Measurements from ENCODE around the gene PRKCZ.

PRKCZ gene

DNA sequence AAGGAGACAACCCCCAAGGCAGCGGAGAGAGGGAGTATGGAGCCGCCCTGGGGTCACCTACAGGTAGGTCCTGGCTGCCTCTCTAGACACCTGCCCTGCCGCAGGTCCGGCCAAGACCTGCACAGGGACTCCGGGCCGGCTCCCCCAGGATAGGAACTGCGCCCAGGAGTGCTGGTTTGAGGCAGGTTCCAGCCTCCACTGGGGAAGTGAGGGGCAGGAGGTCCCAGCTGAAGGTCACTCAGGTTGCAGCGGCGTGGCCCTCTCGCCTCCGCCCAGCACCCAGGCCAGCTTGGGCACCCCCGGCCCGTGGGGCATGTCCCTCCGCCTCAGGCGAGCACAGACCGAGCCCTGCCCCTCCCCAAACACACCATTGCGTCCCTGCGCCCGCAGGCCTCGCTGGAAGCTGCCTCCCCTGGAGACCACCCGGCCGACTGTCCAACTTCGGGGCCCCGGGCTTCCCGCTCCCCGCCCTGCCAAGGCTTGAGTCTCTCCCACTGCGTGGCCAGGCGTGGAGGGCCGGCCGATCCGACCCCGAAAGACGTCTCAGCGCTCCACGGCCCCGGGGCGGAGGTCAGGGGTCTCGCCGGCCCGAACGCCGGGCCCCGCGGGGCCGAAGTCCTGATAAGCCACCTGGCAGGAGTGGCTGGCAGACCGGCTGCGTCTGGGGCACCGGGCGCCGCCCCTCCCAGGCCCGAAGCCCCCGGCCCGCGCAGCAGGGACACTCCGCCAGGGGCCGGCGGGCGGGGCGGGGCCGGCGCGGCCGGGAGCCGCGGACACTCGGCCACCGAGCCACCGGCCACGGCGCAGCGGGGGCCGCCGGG, 176.5 kb downstream of the PRKCZ start:
- TF ChIP-seq, protein P1, sequence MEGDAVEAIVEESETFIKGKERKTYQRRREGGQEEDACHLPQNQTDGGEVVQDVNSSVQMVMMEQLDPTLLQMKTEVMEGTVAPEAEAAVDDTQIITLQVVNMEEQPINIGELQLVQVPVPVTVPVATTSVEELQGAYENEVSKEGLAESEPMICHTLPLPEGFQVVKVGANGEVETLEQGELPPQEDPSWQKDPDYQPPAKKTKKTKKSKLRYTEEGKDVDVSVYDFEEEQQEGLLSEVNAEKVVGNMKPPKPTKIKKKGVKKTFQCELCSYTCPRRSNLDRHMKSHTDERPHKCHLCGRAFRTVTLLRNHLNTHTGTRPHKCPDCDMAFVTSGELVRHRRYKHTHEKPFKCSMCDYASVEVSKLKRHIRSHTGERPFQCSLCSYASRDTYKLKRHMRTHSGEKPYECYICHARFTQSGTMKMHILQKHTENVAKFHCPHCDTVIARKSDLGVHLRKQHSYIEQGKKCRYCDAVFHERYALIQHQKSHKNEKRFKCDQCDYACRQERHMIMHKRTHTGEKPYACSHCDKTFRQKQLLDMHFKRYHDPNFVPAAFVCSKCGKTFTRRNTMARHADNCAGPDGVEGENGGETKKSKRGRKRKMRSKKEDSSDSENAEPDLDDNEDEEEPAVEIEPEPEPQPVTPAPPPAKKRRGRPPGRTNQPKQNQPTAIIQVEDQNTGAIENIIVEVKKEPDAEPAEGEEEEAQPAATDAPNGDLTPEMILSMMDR (IDR thresholded peaks at IDR 0.05; ENCODE audit: low read length, missing control alignments) = no peak
- DNase-seq (ENCODE audit: low read depth) = no peak
- peak overlapping the region; percentile 67 for H3K4me3 ChIP-seq (replicated peaks; ENCODE audit: low read depth, low read length)

DNA sequence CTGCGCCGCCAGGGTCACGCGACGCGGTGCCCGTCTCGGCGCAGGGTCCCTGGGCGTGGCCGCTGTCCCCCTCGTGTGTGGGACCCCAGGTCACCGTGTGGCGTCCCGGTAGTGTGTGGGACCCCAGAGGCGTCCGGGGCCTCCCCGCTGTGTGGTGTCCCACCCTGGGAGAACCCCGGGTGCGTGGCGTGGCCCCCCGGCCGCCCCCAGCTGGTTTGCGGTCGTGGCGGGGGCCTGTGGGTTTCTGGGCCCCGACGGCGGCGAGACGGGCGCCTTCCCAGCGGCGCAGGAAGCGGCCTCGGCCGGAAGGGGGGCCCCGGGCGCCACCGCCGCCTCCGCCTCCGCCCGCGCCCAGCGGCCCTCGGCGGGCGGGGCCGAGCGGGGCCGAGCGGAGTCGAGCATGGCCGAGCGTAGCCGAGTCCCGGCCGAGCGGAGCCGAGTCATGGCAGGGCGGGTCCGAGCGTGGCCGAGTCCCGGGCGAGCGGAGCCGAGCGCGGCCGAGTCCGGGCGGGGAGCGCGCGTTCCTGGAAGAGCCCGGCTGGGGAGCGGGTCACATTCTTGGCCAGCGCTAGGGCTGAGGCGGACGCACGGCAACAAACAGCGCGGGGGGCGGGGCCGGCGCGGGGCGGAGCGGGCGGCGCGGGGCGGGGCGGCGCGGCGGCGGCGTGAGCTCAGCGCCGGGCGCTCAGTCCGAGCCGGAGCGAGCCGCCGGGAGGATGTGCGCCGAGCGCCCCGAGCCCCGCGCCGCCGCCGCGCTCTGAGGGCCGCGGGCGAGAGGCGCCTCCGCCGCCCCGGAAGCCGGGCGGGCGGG, 177.3 kb downstream of the PRKCZ start:
- TF ChIP-seq, protein P1 (IDR thresholded peaks at IDR 0.05; ENCODE audit: low read length, missing control alignments) = no peak
- DNase-seq (ENCODE audit: low read depth) = peak; percentile 98
- H3K4me3 ChIP-seq (replicated peaks; ENCODE audit: low read depth, low read length) = peak overlapping the region; percentile 67

DNA sequence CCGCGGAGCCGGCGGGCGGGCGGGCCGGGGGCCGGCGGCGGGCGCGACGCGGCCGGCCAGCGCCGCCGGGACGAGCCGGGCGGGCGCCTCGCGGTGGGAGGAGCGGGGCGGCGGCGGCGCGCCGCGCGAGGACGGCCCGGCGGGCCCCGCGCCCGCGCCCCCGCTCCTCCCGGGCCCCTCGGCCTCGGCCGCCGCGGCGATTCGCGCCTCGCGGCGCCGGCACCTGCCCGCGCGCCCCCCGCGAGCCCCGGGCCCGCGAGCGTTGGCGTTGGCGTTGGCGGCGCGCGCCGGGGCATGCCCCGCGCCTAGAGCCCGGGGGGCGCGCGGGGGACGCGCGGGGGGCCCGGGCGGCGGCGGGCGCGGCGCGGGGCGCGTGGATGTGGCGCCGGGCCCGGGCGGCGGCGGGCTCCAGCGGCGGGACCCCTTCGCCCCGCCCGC, 178.0 kb downstream of the PRKCZ start, which contains the start of gene SKI:
SKI (plus strand) TSS at position 163 of the 438 bp plus-strand sequence. CDS start 448 bp downstream, outside the sequence.
- TF ChIP-seq, protein P1 (IDR thresholded peaks at IDR 0.05; ENCODE audit: low read length, missing control alignments) = no peak
- DNase-seq (ENCODE audit: low read depth) = no peak
- peak within 1 kb of the TSS; percentile 81 for H3K4me3 ChIP-seq (replicated peaks; ENCODE audit: low read depth, low read length)

DNA sequence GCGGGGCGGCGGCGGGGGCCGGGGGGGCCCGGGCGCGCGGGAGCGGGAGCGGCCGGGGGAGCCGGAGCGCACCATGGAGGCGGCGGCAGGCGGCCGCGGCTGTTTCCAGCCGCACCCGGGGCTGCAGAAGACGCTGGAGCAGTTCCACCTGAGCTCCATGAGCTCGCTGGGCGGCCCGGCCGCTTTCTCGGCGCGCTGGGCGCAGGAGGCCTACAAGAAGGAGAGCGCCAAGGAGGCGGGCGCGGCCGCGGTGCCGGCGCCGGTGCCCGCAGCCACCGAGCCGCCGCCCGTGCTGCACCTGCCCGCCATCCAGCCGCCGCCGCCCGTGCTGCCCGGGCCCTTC, 178.5 kb downstream of the PRKCZ start:
- peak; percentile 20 for DNase-seq (ENCODE audit: low read depth)
- H3K4me3 ChIP-seq (replicated peaks; ENCODE audit: low read depth, low read length) = peak overlapping the region; percentile 81
- TF ChIP-seq, protein P1 (IDR thresholded peaks at IDR 0.05; ENCODE audit: low read length, missing control alignments) = no peak

DNA sequence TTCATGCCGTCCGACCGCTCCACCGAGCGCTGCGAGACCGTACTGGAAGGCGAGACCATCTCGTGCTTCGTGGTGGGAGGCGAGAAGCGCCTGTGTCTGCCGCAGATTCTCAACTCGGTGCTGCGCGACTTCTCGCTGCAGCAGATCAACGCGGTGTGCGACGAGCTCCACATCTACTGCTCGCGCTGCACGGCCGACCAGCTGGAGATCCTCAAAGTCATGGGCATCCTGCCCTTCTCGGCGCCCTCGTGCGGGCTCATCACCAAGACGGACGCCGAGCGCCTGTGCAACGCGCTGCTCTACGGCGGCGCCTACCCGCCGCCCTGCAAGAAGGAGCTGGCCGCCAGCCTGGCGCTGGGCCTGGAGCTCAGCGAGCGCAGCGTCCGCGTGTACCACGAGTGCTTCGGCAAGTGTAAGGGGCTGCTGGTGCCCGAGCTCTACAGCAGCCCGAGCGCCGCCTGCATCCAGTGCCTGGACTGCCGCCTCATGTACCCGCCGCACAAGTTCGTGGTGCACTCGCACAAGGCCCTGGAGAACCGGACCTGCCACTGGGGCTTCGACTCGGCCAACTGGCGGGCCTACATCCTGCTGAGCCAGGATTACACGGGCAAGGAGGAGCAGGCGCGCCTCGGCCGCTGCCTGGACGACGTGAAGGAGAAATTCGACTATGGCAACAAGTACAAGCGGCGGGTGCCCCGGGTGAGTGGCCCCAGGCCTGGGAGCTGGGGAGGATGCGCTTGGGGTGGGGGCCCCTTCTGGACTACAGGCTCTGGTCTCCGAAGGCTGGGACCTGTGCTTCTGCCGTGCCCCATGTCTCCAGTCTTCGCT, 179.0 kb downstream of the PRKCZ start:
- H3K4me3 ChIP-seq (replicated peaks; ENCODE audit: low read depth, low read length) = peak overlapping the region; percentile 81
- DNase-seq (ENCODE audit: low read depth) = peak; percentile 82
- TF ChIP-seq, protein P1 (IDR thresholded peaks at IDR 0.05; ENCODE audit: low read length, missing control alignments) = no peak

DNA sequence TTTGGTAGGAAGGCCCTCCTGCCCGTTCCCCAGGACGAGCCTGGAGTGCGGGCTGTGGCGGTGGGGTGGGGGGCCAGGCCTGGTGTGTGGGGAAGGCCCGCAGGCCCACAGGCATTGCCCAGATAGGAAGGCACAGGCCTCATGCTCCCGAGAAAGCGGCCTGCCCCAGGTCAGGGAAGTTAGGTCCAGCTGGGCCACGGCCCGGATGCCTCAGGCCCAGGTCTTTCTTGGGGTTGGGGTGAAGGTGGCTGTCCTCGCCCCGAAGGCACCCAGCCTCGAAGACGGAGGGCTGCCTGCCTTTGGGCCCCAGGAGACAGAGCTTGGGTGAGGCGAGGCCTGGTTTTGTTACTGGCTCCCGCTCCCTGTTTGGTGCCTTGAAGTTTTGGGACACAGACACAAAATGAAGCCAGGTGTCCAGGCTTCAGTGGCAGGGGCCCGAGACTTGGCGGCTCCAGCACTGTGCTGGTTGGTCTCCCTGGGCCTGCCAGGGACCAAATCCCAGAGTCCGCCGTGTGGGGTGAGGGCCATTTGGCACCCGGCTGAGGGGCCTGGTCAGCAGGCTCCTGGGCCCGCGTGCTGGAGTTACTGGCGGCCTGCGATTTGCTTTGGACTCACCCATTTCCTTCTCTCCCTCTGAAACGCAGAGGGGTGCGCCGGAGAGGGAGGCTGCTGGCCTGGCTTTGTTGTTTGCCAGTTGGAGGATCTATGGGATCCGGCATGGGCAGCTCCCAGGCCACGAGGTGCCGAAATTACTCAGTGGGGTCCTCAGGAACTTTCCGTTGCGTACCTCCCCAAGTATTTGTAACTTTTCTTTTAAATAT, 179.9 kb downstream of the PRKCZ start:
- TF ChIP-seq, protein P1 (IDR thresholded peaks at IDR 0.05; ENCODE audit: low read length, missing control alignments) = no peak
- DNase-seq (ENCODE audit: low read depth) = peak; percentile 54
- peak overlapping the region; percentile 81 for H3K4me3 ChIP-seq (replicated peaks; ENCODE audit: low read depth, low read length)
